HepG2 (cell line): ENCODE results near the gene ALG11. TPM values are rescaled to one million over a fixed set of nuclear protein-coding genes. Genes with fewer than 3 reads are reported as not detected.

Experiments used
- ATAC-seq: fragments of 200-7000 bp; cut with Tn5 transposase; 3 replicates; pipeline ENCODE4 v1.9.1; 2020; ENCODE audit warnings: mild to moderate bottlenecking, moderate library complexity
- BruUV-seq: library from RNA; stranded (reverse); fragments of 400-500 nt; replicated peaks from 2 replicates; lab custom pipeline; 2021; lab: Mats Ljungman, UMichigan
- CTCF ChIA-PET: fragments of 300-600 bp; formaldehyde crosslinking; extraction: SDS; loops from one replicate; lab custom pipeline; 2021; ENCODE audit warnings: low total read pairs, inconsistent platforms, low intra/inter-chr PET ratio; lab: Yijun Ruan, JAX
- POLR2A ChIA-PET: fragments of 350-600 bp; sonication (Branson Sonifier 250); formaldehyde crosslinking; loops from one replicate; lab custom pipeline; 2020; ENCODE audit warnings: antibody characterized with exemption, inconsistent platforms; lab: Yijun Ruan, JAX
- DNase-seq: peaks from one replicate; pipeline ENCODE4 v3.0.0-alpha.2; 2015; ENCODE audit warnings: low spot score
- FAIRE-seq: peaks from 3 replicates; lab custom pipeline; 2011; peaks lifted over from hg19 to GRCh38; lab: Jason Lieb, UNC
- H2AFZ ChIP-seq: one replicate; pipeline ENCODE4 v1.6.1; 2011; ENCODE audit warnings: low read length, inconsistent platforms
- H3K27ac ChIP-seq: fragments of 300-600 bp; 3 replicates; pipeline ENCODE4 v1.8.0; 2011; ENCODE audit warnings: mixed run types, mild to moderate bottlenecking, mixed read lengths, low read length, inconsistent platforms; ENCODE audit not compliant: insufficient read depth; ENCODE audit errors: extremely low read length
- H3K27me3 ChIP-seq, 2 experiments: fragments of 200-600 bp in 1 of 2; 2 replicates in 1 of 2; 3 replicates in 1 of 2; pipeline versions ENCODE4 v1.6.0 to v1.8.0; 2011; ENCODE audit warnings: low read length in 2 of 2, mild to moderate bottlenecking in 2 of 2, moderate library complexity in 2 of 2, inconsistent platforms in 1 of 2; ENCODE audit not compliant: insufficient read depth in 2 of 2, control insufficient read depth in 1 of 2
- H3K36me3 ChIP-seq, 2 experiments: fragments of 200-600 bp in 1 of 2; replicated peaks in 1 of 2; 2 replicates in 1 of 2; 3 replicates in 1 of 2; pipeline versions ENCODE4 v1.5.1 to v1.8.0; 2011; ENCODE audit warnings: low read length in 2 of 2, inconsistent platforms in 1 of 2; ENCODE audit not compliant: insufficient read depth in 2 of 2, control insufficient read depth in 1 of 2
- H3K4me1 ChIP-seq: 2 replicates; pipeline ENCODE4 v1.5.1; 2012; ENCODE audit warnings: low read length, inconsistent platforms; ENCODE audit not compliant: insufficient read depth
- H3K4me2 ChIP-seq: 2 replicates; pipeline ENCODE4 v1.6.0; 2011; ENCODE audit warnings: low read depth, low read length, inconsistent platforms
- H3K4me3 ChIP-seq, 3 experiments: fragments of 200-600 bp in 1 of 3; sonication (generic), shearing (Covaris generic) in 1 of 3; replicated peaks in 1 of 3; 2 replicates each; pipeline ENCODE4 v1.5.1; 2011 to 2016; ENCODE audit warnings: low read length in 3 of 3, inconsistent platforms in 2 of 3, low read depth in 2 of 3, mild to moderate bottlenecking in 2 of 3, control low read depth in 1 of 3, mixed read lengths in 1 of 3; ENCODE audit not compliant: insufficient read depth in 1 of 3
- H3K79me2 ChIP-seq: one replicate; pipeline ENCODE4 v1.6.1; 2011; ENCODE audit warnings: low read length, inconsistent platforms; ENCODE audit not compliant: insufficient read depth
- H3K9ac ChIP-seq: 2 replicates; pipeline ENCODE4 v1.6.0; 2011; ENCODE audit warnings: mild to moderate bottlenecking, low read depth, low read length, inconsistent platforms; ENCODE audit not compliant: insufficient read depth
- H3K9me3 ChIP-seq: 2 replicates; pipeline ENCODE4 v1.5.1; 2012; ENCODE audit warnings: mild to moderate bottlenecking, low read length
- H4K20me1 ChIP-seq: 2 replicates; pipeline ENCODE4 v1.6.0; 2011; ENCODE audit warnings: inconsistent platforms, mild to moderate bottlenecking, low read length, moderate library complexity; ENCODE audit not compliant: insufficient read depth
- ARNTL ChIP-seq: sonication (generic); formaldehyde crosslinking; IDR thresholded peaks from 2 replicates; pipeline ENCODE4 v1.4.0; 2020; ENCODE audit warnings: mild to moderate bottlenecking, missing genetic modification reagents
- CHD2 ChIP-seq: IDR thresholded peaks from 2 replicates; pipeline ENCODE4 v1.6.1; 2011; ENCODE audit warnings: low read depth, low read length, improper control_type of control experiment
- HDAC6 ChIP-seq: fragments of 200-600 bp; sonication (generic); IDR thresholded peaks from 2 replicates; pipeline ENCODE4 v1.7.0; 2017; ENCODE audit warnings: mild to moderate bottlenecking, antibody characterized with exemption, low read length, low read depth
- KAT8 ChIP-seq: IDR thresholded peaks from 2 replicates; pipeline ENCODE4 v1.6.1; 2016; ENCODE audit warnings: missing genetic modification reagents, missing compliant biosample characterization
- LBX2 ChIP-seq: sonication (generic); formaldehyde crosslinking; IDR thresholded peaks from 2 replicates; pipeline ENCODE4 v1.5.0; 2020; ENCODE audit warnings: missing genetic modification reagents, mild to moderate bottlenecking, borderline replicate concordance
- LCORL ChIP-seq, 2 experiments: fragments of 450-650 bp in 1 of 2; sonication (generic) in 1 of 2; formaldehyde crosslinking in 1 of 2; IDR thresholded peaks; 2 replicates each; pipeline versions ENCODE4 v1.5.0 to v1.6.1; 2017 to 2020; ENCODE audit warnings: antibody characterized with exemption in 1 of 2, missing genetic modification reagents in 1 of 2
- NCOA2 ChIP-seq: sonication (generic); formaldehyde crosslinking; IDR thresholded peaks from 2 replicates; pipeline ENCODE4 v1.8.0; 2022; ENCODE audit warnings: inconsistent platforms
- NFYB ChIP-seq: sonication (generic); formaldehyde crosslinking; IDR thresholded peaks from 2 replicates; pipeline ENCODE4 v1.4.0; 2020; ENCODE audit warnings: missing genetic modification reagents
- PHF8 ChIP-seq: sonication (generic); formaldehyde crosslinking; IDR thresholded peaks from 2 replicates; pipeline ENCODE4 v1.5.0; 2020; ENCODE audit warnings: missing genetic modification reagents
- REPIN1 ChIP-seq: sonication (generic); formaldehyde crosslinking; IDR thresholded peaks from 2 replicates; pipeline ENCODE4 v1.8.0; 2022; ENCODE audit warnings: missing genetic modification reagents, low read depth, mild to moderate bottlenecking, borderline replicate concordance
- SNAPC2 ChIP-seq: sonication (generic); formaldehyde crosslinking; IDR thresholded peaks from 2 replicates; pipeline ENCODE4 v1.8.1; 2022; ENCODE audit warnings: mild to moderate bottlenecking, missing genetic modification reagents
- ZMYM3 ChIP-seq: sonication (generic); formaldehyde crosslinking; IDR thresholded peaks from 2 replicates; pipeline ENCODE4 v1.5.1; 2020; ENCODE audit warnings: mild to moderate bottlenecking, missing genetic modification reagents
- ZMYM4 ChIP-seq: sonication (generic); formaldehyde crosslinking; IDR thresholded peaks from 2 replicates; pipeline ENCODE4 v1.8.1; 2023; ENCODE audit warnings: mild to moderate bottlenecking, missing genetic modification reagents
- ZNF33B ChIP-seq: sonication (generic); formaldehyde crosslinking; IDR thresholded peaks from 2 replicates; pipeline ENCODE4 v1.5.1; 2020; ENCODE audit warnings: mild to moderate bottlenecking, missing genetic modification reagents
- ZNF564 ChIP-seq: sonication (generic); formaldehyde crosslinking; IDR thresholded peaks from 2 replicates; pipeline ENCODE4 v1.8.1; 2023; ENCODE audit warnings: mild to moderate bottlenecking, missing genetic modification reagents
- ZNF713 ChIP-seq: sonication (generic); formaldehyde crosslinking; IDR thresholded peaks from 2 replicates; pipeline ENCODE4 v1.4.0; 2020; ENCODE audit warnings: mild to moderate bottlenecking, missing genetic modification reagents
- ZNF75D ChIP-seq: sonication (generic); formaldehyde crosslinking; IDR thresholded peaks from 2 replicates; pipeline ENCODE4 v1.8.1; 2023; ENCODE audit warnings: missing genetic modification reagents, mild to moderate bottlenecking, borderline replicate concordance
- ZNF782 ChIP-seq: sonication (generic); formaldehyde crosslinking; IDR thresholded peaks from 2 replicates; pipeline ENCODE4 v1.4.0; 2020; ENCODE audit warnings: missing genetic modification reagents, mild to moderate bottlenecking, borderline replicate concordance
- WGBS: methylation state at CpG from one replicate; pipeline ENCODE4 v1.1.6; 2017; ENCODE audit warnings: low lambda C conversion rate; 5-methylcytosine and 5-hydroxymethylcytosine counted together
- in situ Hi-C: cut with HindIII; loops from 2 replicates; pipeline ENCODE4 v1.10.0; 2017; ENCODE audit warnings: low pct_unique_long_range_greater_than_20kb; ENCODE audit not compliant: extremely low pct_ligation_motif_present
- intact Hi-C: fragments of 100-400 bp; cut with micrococcal nuclease; formaldehyde crosslinking; loops from one replicate; pipeline ENCODE4 v1.10.0; 2022; ENCODE audit not compliant: unreplicated experiment
- polyA plus RNA-seq, 8 experiments: library from polyadenylated mRNA; depleted of rRNA in 3 of 8; stranded (reverse) in 7 of 8; unstranded in 1 of 8; fragments of >200 nt; fragmentation: Illumina TruSeq in 4 of 8; extraction: Trizol in 4 of 8; gene quantifications; 2 replicates each; pipeline versions ENCODE4 v1.2.1 to v1.2.3, GENCODE V29; 2011 to 2016; ENCODE audit warnings: low read depth in 4 of 8, missing spikeins in 1 of 8, mixed read lengths in 1 of 8; ENCODE audit not compliant: insufficient read depth in 1 of 8
- total RNA-seq, 5 experiments: library from RNA; depleted of rRNA; stranded (reverse); fragments of >200 nt; fragmentation: Illumina TruSeq; extraction: Trizol; gene quantifications; 2 replicates each; pipeline ENCODE4 v1.2.3, GENCODE V29; 2016; ENCODE audit warnings: low read depth in 1 of 5
- TF ChIP-seq, protein P1 (sequence below): sonication (generic); formaldehyde crosslinking; IDR thresholded peaks from 2 replicates; pipeline ENCODE4 v1.9.0; 2021; ENCODE audit warnings: missing genetic modification reagents, borderline replicate concordance

Gene ALG11
- total and polyA plus RNA-seq, 2 of the 13 experiments (the other 11 are each of a cell fraction or from before 2014, with no cell fraction given), result 14.7 to 27.9 TPM

- H3K9ac ChIP-seq, result no peak within 1 kb of the TSS; the same call in 1 of the 2 replicates
- CTCF ChIA-PET, result no interaction called here
- H3K9me3 ChIP-seq, result no peaks in the 10 kb centered on the region
- peaks cover 9 to 39% of the 10 kb centered on the region in 2 experiments for H3K36me3 ChIP-seq
- FAIRE-seq (no peak), ATAC-seq (no peak), DNase-seq (no peak)
- H3K27ac ChIP-seq, result peak within 1 kb of the TSS; percentile 84
- WGBS, result 96% methylated on average over 3 of the region's 3 CpGs
- POLR2A ChIA-PET, result interaction anchor here (1.2 to 1.9 kb wide), 2 partner anchors 13 to 18 kb away, joined by 3 to 8 read pairs; partner anchors contain the start of genes ALG11 and ATP7B
- H3K4me2 ChIP-seq, result peak within 1 kb of the TSS; percentile 73
- no peak for TF ChIP-seq HDAC6
- TF ChIP-seq NFYB (CRISPR knock-in tag), result no peak
- no peak for TF ChIP-seq NCOA2 (CRISPR knock-in tag)
- TF ChIP-seq ZNF782, result no peak
- TF ChIP-seq, protein P1, sequence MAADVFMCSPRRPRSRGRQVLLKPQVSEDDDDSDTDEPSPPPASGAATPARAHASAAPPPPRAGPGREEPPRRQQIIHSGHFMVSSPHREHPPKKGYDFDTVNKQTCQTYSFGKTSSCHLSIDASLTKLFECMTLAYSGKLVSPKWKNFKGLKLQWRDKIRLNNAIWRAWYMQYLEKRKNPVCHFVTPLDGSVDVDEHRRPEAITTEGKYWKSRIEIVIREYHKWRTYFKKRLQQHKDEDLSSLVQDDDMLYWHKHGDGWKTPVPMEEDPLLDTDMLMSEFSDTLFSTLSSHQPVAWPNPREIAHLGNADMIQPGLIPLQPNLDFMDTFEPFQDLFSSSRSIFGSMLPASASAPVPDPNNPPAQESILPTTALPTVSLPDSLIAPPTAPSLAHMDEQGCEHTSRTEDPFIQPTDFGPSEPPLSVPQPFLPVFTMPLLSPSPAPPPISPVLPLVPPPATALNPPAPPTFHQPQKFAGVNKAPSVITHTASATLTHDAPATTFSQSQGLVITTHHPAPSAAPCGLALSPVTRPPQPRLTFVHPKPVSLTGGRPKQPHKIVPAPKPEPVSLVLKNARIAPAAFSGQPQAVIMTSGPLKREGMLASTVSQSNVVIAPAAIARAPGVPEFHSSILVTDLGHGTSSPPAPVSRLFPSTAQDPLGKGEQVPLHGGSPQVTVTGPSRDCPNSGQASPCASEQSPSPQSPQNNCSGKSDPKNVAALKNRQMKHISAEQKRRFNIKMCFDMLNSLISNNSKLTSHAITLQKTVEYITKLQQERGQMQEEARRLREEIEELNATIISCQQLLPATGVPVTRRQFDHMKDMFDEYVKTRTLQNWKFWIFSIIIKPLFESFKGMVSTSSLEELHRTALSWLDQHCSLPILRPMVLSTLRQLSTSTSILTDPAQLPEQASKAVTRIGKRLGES, result no peak
- TF ChIP-seq PHF8 (CRISPR knock-in tag), result no peak
- TF ChIP-seq ZNF713, result no peak
- TF ChIP-seq ARNTL (CRISPR knock-in tag), result no peak
- TF ChIP-seq ZNF75D (CRISPR knock-in tag), result no peak
- TF ChIP-seq ZNF33B (CRISPR knock-in tag), result no peak
- TF ChIP-seq LCORL (IDR thresholded peaks at IDR 0.05), result no peak
- no peak for TF ChIP-seq LCORL (CRISPR knock-in tag; IDR thresholded peaks at IDR 0.05)
- TF ChIP-seq KAT8 (CRISPR knock-in tag), result no peak
- no peak for TF ChIP-seq LBX2 (CRISPR knock-in tag)
- no peak for TF ChIP-seq ZNF564 (CRISPR knock-in tag)
- no peak for TF ChIP-seq SNAPC2 (CRISPR knock-in tag)
- no peak for TF ChIP-seq ZMYM3
- TF ChIP-seq CHD2, result no peak
- no peak for TF ChIP-seq ZMYM4 (CRISPR knock-in tag)
- TF ChIP-seq REPIN1 (CRISPR knock-in tag), result no peak
- in situ Hi-C loops (loop anchor here (25.0 kb wide), 1 partner anchor 438 kb away; the partner anchor contains the start of genes CKAP2 and VPS36), intact Hi-C loops (no loop called here)
- peaks cover 13% of the 10 kb centered on the region for H3K79me2 ChIP-seq
- BruUV-seq, result no TSS peak
- H4K20me1 ChIP-seq, result 0 out of 2 replicates have a peak, but pooled peaks cover 5% of the 10 kb centered on the region
- peak within 1 kb of the TSS in 1 of 3 experiments; percentile 50; a peak in 1 of 6 replicates for H3K4me3 ChIP-seq
- H2AFZ ChIP-seq, result no peak within 1 kb of the TSS
- H3K4me1 ChIP-seq, result peaks cover 40% of the 10 kb centered on the region
- H3K27me3 ChIP-seq, result no peaks in the 10 kb centered on the region
Measured at GRCh38 chr13:52024481-52024880, 12.3 kb downstream of the ALG11 start, which contains the start of gene UTP14C. UTP14C (plus strand) TSS chr13:52024691; CDS start chr13:52028805, 4,114 bp downstream.
